Heart left ventricle (tissue), 16 donors: Measurements from ENCODE around the gene STX8. TPM values are rescaled to one million over a fixed set of nuclear protein-coding genes. Genes with fewer than 3 reads are reported as not detected.

ENCODE experiments used
- ATAC-seq, 4 donors: fragments of 200-7000 bp; cut with Tn5 transposase; one replicate each; pipeline ENCODE4 v1.9.1; 2020 to 2022; ENCODE audit warnings: moderate library complexity in 4 of 4, mild to moderate bottlenecking in 3 of 4, moderate number of reproducible peaks in 1 of 4
- DNase-seq, 5 donors: peaks; one replicate each; pipeline ENCODE4 v3.0.0-alpha.2; 2020
- H3K27ac ChIP-seq, 12 donors: fragments of 200-600 bp; sonication (generic) in 4 of 12; one replicate each; pipeline versions ENCODE4 v1.5.0 to v1.8.0; 2016 to 2022; ENCODE audit warnings: mild to moderate bottlenecking in 2 of 12
- H3K27me3 ChIP-seq, 9 donors: fragments of 200-600 bp; sonication (generic) in 2 of 9; one replicate each; pipeline versions ENCODE4 v1.5.1 to v1.8.0; 2016 to 2022; ENCODE audit warnings: mild to moderate bottlenecking in 3 of 9
- H3K36me3 ChIP-seq, 9 donors: fragments of 200-600 bp; sonication (generic) in 2 of 9; one replicate each; pipeline versions ENCODE4 v1.5.0 to v1.8.0; 2018 to 2022; ENCODE audit warnings: mild to moderate bottlenecking in 2 of 9
- H3K4me1 ChIP-seq, 12 donors: fragments of 200-600 bp; sonication (generic) in 4 of 12; one replicate each; pipeline versions ENCODE4 v1.5.0 to v1.8.0; 2016 to 2022; ENCODE audit warnings: mild to moderate bottlenecking in 3 of 12
- H3K4me3 ChIP-seq, 12 donors: fragments of 200-600 bp; sonication (generic) in 4 of 12; one replicate each; pipeline versions ENCODE4 v1.5.0 to v1.8.0; 2017 to 2022; ENCODE audit warnings: mild to moderate bottlenecking in 9 of 12, moderate library complexity in 4 of 12
- H3K9me3 ChIP-seq, 12 donors: fragments of 200-600 bp; sonication (generic) in 4 of 12; one replicate each; pipeline versions ENCODE4 v1.5.0 to v1.8.0; 2016 to 2022; ENCODE audit warnings: mild to moderate bottlenecking in 1 of 12
- POLR2A ChIP-seq, 2 donors: fragments of 450-650 bp; IDR thresholded peaks; one replicate each; pipeline ENCODE4 v1.6.1; 2017; ENCODE audit warnings: antibody characterized with exemption in 2 of 2, mild to moderate bottlenecking in 2 of 2, moderate library complexity in 2 of 2
- WGBS, 4 donors: extraction: QIAGEN DNeasy Blood & Tissue Kit in 2 of 4; methylation state at CpG; one replicate each; pipeline versions ENCODE4 v1.1.5 to v1.1.7; 2013 to 2018; 5-methylcytosine and 5-hydroxymethylcytosine counted together
- intact Hi-C, 10 donors: fragments of 100-400 bp; cut with DNase I; formaldehyde crosslinking; loops; one replicate each; pipeline versions ENCODE4 v1.11.1 to v1.14.2; 2022
- polyA plus RNA-seq, 2 donors: library from polyadenylated mRNA; stranded (reverse); fragments of 200-250 nt; gene quantifications; one replicate each; pipeline ENCODE4 v1.2.3, GENCODE V29; 2013
- total RNA-seq, 9 donors: library from RNA; depleted of rRNA in 2 of 9; stranded (reverse); fragments of >200 nt in 2 of 9; fragmentation: NEBNext Ultra II Directional in 3 of 9; extraction: Animal tissue kit (Norgen Biotek cat#: 25700) in 3 of 9; gene quantifications; one replicate each; pipeline versions ENCODE4 v1.1.0 to v1.2.4, GENCODE V29; 2016 to 2023
- TF ChIP-seq, protein P1 (sequence below), 12 donors: fragments of 200-600 bp; sonication (generic) in 4 of 12; IDR thresholded peaks; one replicate each; pipeline versions ENCODE4 v1.5.0 to v1.8.0; 2018 to 2022; ENCODE audit warnings: antibody characterized with exemption in 12 of 12, mild to moderate bottlenecking in 5 of 12
- donor health status: ischemic (EF 13 %, LVEDD 7.1; RV severe dilation, severe dysfunction).
- donor health status: healthy with polysubstance abuse.
- donor health status: DM: no; HTN: yes; CAD: no.
- donor health status: DM: no; HTN: no; CAD: no.
- donor health status: ischemic (EF 25% LVEDD 6.9; RV normal size, moderate dysfunction).
- donor health status: ischemic (EF 25% LVEDD 5.7; RV mildly dilated, moderate dysfunction).
- donor health status: healthy.
- donor health status: DM: yes; HTN: yes; CAD: no.
- donor health status: ischemic (EF 35%, LVEDD 5.7; RV mildly dilated, moderate dysfunction).
- donor health status: nonischemic (EF 11% LVEDD 7.7; RV severe dilation, severe dysfunction).
- donor health status: DM: yes; HTN: yes; CAD: no.
- donor health status: PGD.
- donor health status: ischemic (EF 29% LVEDD 5.4; RV normal size, mild dysfunction).
- donor health status: nonischemic (EF 23%, LVEDD 6.1; RV moderate dilation, normal function).

Gene STX8
- total and polyA plus RNA-seq, 11 donors: 43.2 to 86.0 (median 62.3) TPM

DNA sequence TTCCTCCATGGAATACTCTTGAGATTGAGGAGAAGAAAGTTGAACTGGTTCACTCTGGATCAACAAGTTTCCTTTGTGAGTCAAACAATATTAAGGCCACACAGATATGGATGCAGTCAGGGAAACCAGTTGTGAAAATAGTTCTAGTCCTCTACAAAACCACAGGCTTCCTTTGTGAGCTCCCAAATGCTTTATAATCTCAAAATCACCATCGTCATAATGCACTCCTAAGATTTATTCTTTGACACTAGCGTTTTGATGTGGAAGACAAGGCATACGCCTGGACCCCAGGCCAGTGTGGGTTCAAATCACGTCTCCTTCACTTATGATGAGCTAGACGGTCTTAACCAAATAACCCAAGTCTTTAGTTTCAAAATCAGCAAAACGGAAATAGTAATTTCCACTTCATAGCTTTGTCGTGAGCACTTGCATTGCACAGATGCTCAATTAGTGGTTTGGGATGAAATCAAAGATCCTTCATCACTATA is 142.6 kb downstream of the STX8 start:
- Histone ChIP-seq H3K4me1 (peaks cover 0 to 19% (median 13%) of the 10 kb centered on the region in 12 donors), H3K4me3 (no peak overlapping the region), H3K36me3 (peaks cover 0 to 5% (median 0%) of the 10 kb centered on the region in 9 donors), H3K27me3 (no peaks in the 10 kb centered on the region), H3K27ac (peak overlapping the region in 11 of 12 donors; percentile 9 to 71 (median 47)), H3K9me3 (no peaks in the 10 kb centered on the region)
- TF ChIP-seq, protein P1, sequence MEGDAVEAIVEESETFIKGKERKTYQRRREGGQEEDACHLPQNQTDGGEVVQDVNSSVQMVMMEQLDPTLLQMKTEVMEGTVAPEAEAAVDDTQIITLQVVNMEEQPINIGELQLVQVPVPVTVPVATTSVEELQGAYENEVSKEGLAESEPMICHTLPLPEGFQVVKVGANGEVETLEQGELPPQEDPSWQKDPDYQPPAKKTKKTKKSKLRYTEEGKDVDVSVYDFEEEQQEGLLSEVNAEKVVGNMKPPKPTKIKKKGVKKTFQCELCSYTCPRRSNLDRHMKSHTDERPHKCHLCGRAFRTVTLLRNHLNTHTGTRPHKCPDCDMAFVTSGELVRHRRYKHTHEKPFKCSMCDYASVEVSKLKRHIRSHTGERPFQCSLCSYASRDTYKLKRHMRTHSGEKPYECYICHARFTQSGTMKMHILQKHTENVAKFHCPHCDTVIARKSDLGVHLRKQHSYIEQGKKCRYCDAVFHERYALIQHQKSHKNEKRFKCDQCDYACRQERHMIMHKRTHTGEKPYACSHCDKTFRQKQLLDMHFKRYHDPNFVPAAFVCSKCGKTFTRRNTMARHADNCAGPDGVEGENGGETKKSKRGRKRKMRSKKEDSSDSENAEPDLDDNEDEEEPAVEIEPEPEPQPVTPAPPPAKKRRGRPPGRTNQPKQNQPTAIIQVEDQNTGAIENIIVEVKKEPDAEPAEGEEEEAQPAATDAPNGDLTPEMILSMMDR (IDR thresholded peaks at IDR 0.05): no peak
- TF ChIP-seq POLR2A (IDR thresholded peaks at IDR 0.05): no peak
- no peak for DNase-seq
- WGBS, 4 donors: 85 to 89% (median 88%) methylated on average over 7 of the region's 7 CpGs
- intact Hi-C loops: no loop called here
- ATAC-seq: peak; percentile 55 to 69 (median 62)

- ATAC-seq (peak in 3 of 4 donors; percentile 11 to 63 (median 62)), DNase-seq (no peak)
- Histone ChIP-seq H3K27me3 (no peaks in the 10 kb centered on the region), H3K9me3 (no peaks in the 10 kb centered on the region), H3K36me3 (peaks cover 0 to 5% (median 0%) of the 10 kb centered on the region in 9 donors), H3K4me1 (peaks cover 0 to 25% (median 13%) of the 10 kb centered on the region in 12 donors), H3K4me3 (no peak overlapping the region), H3K27ac (peak overlapping the region in 11 of 12 donors; percentile 9 to 71 (median 51))
- intact Hi-C loops: no loop called here
- 59 to 73% (median 64%) methylated on average over 6 of the region's 6 CpGs for WGBS, 4 donors
- TF ChIP-seq, protein P1 (IDR thresholded peaks at IDR 0.05): no peak
- no peak for TF ChIP-seq POLR2A (IDR thresholded peaks at IDR 0.05)
Observed at GRCh38 chr17:9432134-9432885, 143.3 kb downstream of the STX8 start.

DNA sequence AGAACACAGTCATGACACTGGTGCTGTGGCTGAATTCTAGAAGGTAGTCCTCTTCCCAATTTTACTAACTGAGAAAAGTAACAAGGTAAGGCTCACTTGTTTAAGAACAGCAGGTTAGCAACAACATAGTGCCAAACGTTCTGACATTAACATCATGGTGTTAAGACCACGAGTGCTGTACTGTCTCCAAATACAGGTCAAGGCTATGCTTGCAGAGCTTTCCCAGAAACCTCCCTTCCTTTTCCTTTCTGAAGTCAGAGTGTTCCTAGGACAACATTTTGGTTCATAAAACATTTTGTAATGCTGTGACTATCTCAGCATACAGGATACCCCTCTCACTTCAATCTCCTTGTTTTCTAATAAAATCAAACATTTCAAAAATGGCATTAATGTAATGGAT is 144.0 kb downstream of the STX8 start:
- peak in 3 of 4 donors; percentile 23 to 54 (median 35) for ATAC-seq
- DNase-seq: no peak
- no peak for TF ChIP-seq POLR2A (IDR thresholded peaks at IDR 0.05)
- TF ChIP-seq, protein P1 (IDR thresholded peaks at IDR 0.05): no peak
- H3K27me3 ChIP-seq: no peaks in the 10 kb centered on the region
- intact Hi-C loops: no loop called here
- 32 to 52% (median 46%) methylated on average over 2 of the region's 2 CpGs for WGBS, 4 donors
- H3K4me3 ChIP-seq: no peak overlapping the region
- peaks cover 0 to 5% (median 0%) of the 10 kb centered on the region in 9 donors for H3K36me3 ChIP-seq
- no peaks in the 10 kb centered on the region for H3K9me3 ChIP-seq
- H3K27ac ChIP-seq: peak overlapping the region in 9 of 12 donors; percentile 12 to 71 (median 54)
- H3K4me1 ChIP-seq: peaks cover 0 to 31% (median 15%) of the 10 kb centered on the region in 12 donors
